Sigmoid colon (tissue), 4 donors: Measurements from ENCODE around the gene SMYD1.

Experiments used
- CTCF ChIP-seq, 4 experiments: fragments of 450-650 bp in 3 of 4; fragments of 200-600 bp in 1 of 4; IDR thresholded peaks; one replicate each; pipeline ENCODE4 v1.5.1; 2016 to 2019; ENCODE audit warnings: antibody characterized with exemption in 4 of 4, mild to moderate bottlenecking in 3 of 4, moderate library complexity in 2 of 4
- EP300 ChIP-seq, 4 donors: sonication (generic); formaldehyde crosslinking; IDR thresholded peaks; one replicate each; pipeline ENCODE4 v1.6.1; 2017; ENCODE audit warnings: antibody characterized with exemption in 4 of 4
- POLR2A ChIP-seq, 2 donors: fragments of 450-650 bp; IDR thresholded peaks; one replicate each; pipeline ENCODE4 v1.6.1; 2016; ENCODE audit warnings: antibody characterized with exemption in 2 of 2, mild to moderate bottlenecking in 2 of 2, moderate library complexity in 2 of 2

- TF ChIP-seq CTCF (IDR thresholded peaks at IDR 0.05): no peak
- TF ChIP-seq EP300 (IDR thresholded peaks at IDR 0.05): no peak
- TF ChIP-seq POLR2A (IDR thresholded peaks at IDR 0.05): no peak
These were observed 79.0 kb downstream of the SMYD1 start for GRCh38 chr2:88146590-88146989.
